CD4-positive, alpha-beta memory T cell (primary cell): ENCODE data around the gene ZNF524. TPM values are rescaled to one million over a fixed set of nuclear protein-coding genes. Genes with fewer than 3 reads are reported as not detected.
A peak's percentile ranks its signal among the peaks of the same experiment; 100 is the strongest.

Experiments used
- CTCF ChIA-PET: fragments of 350-600 bp; sonication (Branson Sonifier 250); formaldehyde crosslinking; loops from one replicate; lab custom pipeline; 2021; ENCODE audit warnings: inconsistent platforms; ENCODE audit not compliant: partially characterized antibody; lab: Charles Lee
- POLR2A ChIA-PET: fragments of 350-600 bp; sonication (Branson Sonifier 250); formaldehyde crosslinking; loops from one replicate; lab custom pipeline; 2021; ENCODE audit not compliant: partially characterized antibody; lab: Charles Lee
- DNase-seq, 5 donors: peaks; one replicate each; pipeline versions ENCODE4 v3.0.0 to v3.0.0-alpha.2; 2020 to 2022; ENCODE audit warnings: mixed read lengths in 1 of 5
- H3K27ac ChIP-seq: one replicate; pipeline ENCODE4 v1.7.0; 2013; ENCODE audit warnings: low read depth, low read length
- H3K27me3 ChIP-seq: 2 replicates; pipeline ENCODE4 v1.7.0; 2013; ENCODE audit warnings: mild to moderate bottlenecking, low read length, moderate library complexity; ENCODE audit not compliant: insufficient read depth
- H3K36me3 ChIP-seq: 2 replicates; pipeline ENCODE4 v1.7.0; 2013; ENCODE audit warnings: mild to moderate bottlenecking, low read length, moderate library complexity; ENCODE audit not compliant: insufficient read depth
- H3K4me1 ChIP-seq: 2 replicates; pipeline ENCODE4 v1.7.0; 2013; ENCODE audit warnings: mild to moderate bottlenecking, low read length, moderate library complexity; ENCODE audit not compliant: insufficient read depth
- H3K4me3 ChIP-seq, 2 donors: one replicate each; pipeline ENCODE4 v1.7.0; 2013; ENCODE audit warnings: low read length in 2 of 2, mild to moderate bottlenecking in 1 of 2
- H3K9me3 ChIP-seq, 2 donors: one replicate each; pipeline ENCODE4 v1.7.0; 2013; ENCODE audit warnings: low read length in 2 of 2, control low read depth in 1 of 2; ENCODE audit not compliant: control insufficient read depth in 1 of 2
- H3K27ac Mint-ChIP-seq, 7 donors: one replicate each; pipeline ENCODE4 v1.8.0; 2020 to 2021; ENCODE audit warnings: mixed read lengths in 7 of 7, mild to moderate bottlenecking in 6 of 7, inconsistent platforms in 3 of 7, moderate library complexity in 3 of 7
- H3K27me3 Mint-ChIP-seq, 2 donors: one replicate each; pipeline ENCODE4 v1.8.0; 2020 to 2021; ENCODE audit warnings: mixed read lengths in 2 of 2
- H3K36me3 Mint-ChIP-seq, 2 donors: one replicate each; pipeline ENCODE4 v1.8.0; 2020 to 2021; ENCODE audit warnings: mixed read lengths in 2 of 2, inconsistent platforms in 1 of 2, mild to moderate bottlenecking in 1 of 2
- H3K4me1 Mint-ChIP-seq, 4 donors: one replicate each; pipeline ENCODE4 v1.8.0; 2020 to 2021; ENCODE audit warnings: mixed read lengths in 4 of 4, mild to moderate bottlenecking in 1 of 4
- H3K4me3 Mint-ChIP-seq, 8 donors: one replicate each; pipeline ENCODE4 v1.8.0; 2020 to 2021; ENCODE audit warnings: mixed read lengths in 8 of 8, mild to moderate bottlenecking in 7 of 8, moderate library complexity in 6 of 8, inconsistent platforms in 3 of 8
- H3K9me3 Mint-ChIP-seq, 8 donors: one replicate each; pipeline ENCODE4 v1.8.0; 2020 to 2021; ENCODE audit warnings: mixed read lengths in 8 of 8, mild to moderate bottlenecking in 5 of 8, inconsistent platforms in 3 of 8, moderate library complexity in 1 of 8
- intact Hi-C: fragments of 100-400 bp; cut with micrococcal nuclease; formaldehyde crosslinking; loops from one replicate; pipeline ENCODE4 v1.15.1; 2023
- polyA plus RNA-seq, 2 donors: library from polyadenylated mRNA; unstranded; fragments of 300-500 nt; fragmentation: Illumina TruSeq; gene quantifications; one replicate each; pipeline ENCODE4 v1.2.3, GENCODE V29; 2021
- total RNA-seq, 2 experiments: library from RNA; stranded (reverse); gene quantifications; one replicate each; pipeline ENCODE4 v1.2.3, GENCODE V29; 2021

Gene ZNF524
- total and polyA plus RNA-seq, 4 experiments from 2014 or later = 26.2 to 40.1 (median 32.6) TPM

DNA sequence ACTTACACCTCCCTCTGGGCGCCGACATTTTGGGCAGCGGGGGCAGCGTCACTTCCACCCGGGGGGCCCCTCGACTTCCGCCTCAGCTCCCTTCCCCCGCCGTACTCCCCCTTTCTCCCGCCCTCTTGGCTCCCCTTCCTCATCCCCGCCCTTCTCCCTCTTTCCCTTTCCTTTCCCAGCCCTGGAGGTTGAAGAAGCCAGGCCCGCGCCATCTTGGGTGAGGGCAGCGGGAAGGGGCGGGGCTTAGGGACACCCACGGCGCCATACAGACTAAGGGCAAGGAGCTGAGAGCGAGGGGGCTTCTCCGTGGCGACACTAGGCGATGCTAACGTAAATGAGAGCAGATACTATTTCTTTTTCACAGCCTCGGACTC lies 633 bp upstream of the ZNF524 start, which contains the start of gene FIZ1:
Gene FIZ1 (minus strand): TSS at position 50 of the 374 bp plus-strand sequence. CDS start 1,652 bp downstream, outside the sequence.
- peaks cover 36 to 40% of the 10 kb centered on the region in 2 donors for H3K36me3 Mint-ChIP-seq
- no peaks in the 10 kb centered on the region for H3K9me3 ChIP-seq
- H3K27ac Mint-ChIP-seq = peak within 1 kb of the TSS; percentile 96 to 100 (median 99)
- no peaks in the 10 kb centered on the region for H3K9me3 Mint-ChIP-seq
- no peaks in the 10 kb centered on the region for H3K27me3 Mint-ChIP-seq
- intact Hi-C loops = loop anchor here (1.0 to 2.0 kb wide), 9 partner anchors 12 to 519 kb away; partner anchors contain the start of genes EPN1, PPP6R1, ZNF579 and ZNF628
- peak; percentile 96 to 98 (median 97) for DNase-seq
- peaks cover 20 to 36% (median 22%) of the 10 kb centered on the region in 4 donors for H3K4me1 Mint-ChIP-seq
- peak within 1 kb of the TSS; percentile 93 to 99 for H3K4me3 ChIP-seq
- ChIA-PET CTCF (interaction anchor here (0.6 to 5.0 kb wide), 5 partner anchors 26 to 132 kb away, joined by 3 to 24 read pairs (median 5); partner anchors contain the start of gene ZNF784), POLR2A (interaction anchor here (0.6 to 4.7 kb wide), 30 partner anchors 10 to 1411 kb away, joined by 3 to 95 read pairs (median 6); partner anchors contain the start of genes CCDC106, HSPBP1, ISOC2 and KMT5C)
- peaks cover 26% of the 10 kb centered on the region for H3K4me1 ChIP-seq
- H3K27me3 ChIP-seq = no peaks in the 10 kb centered on the region
- peak within 1 kb of the TSS; percentile 98 to 100 (median 98) for H3K4me3 Mint-ChIP-seq
- peaks cover 8% of the 10 kb centered on the region for H3K36me3 ChIP-seq
- H3K27ac ChIP-seq = peak within 1 kb of the TSS; percentile 89

DNA sequence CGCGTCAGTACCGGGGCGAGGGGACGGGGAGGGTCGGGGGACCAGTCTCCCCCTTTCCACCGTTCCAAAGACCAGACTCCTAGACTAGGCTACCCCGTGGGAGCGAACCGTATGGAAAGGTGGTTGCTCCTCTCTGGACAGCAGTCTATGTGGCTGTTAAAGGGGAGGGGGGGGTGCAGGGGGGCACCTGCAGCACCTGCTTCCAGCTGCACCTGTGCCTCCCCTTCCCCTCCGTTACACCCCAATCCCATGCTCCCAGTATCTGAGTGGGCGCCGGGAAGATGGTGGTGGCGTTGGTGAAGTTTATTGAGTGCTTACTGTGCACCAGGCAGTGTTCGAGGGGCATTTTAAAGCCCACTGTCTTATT lies 557 bp downstream of the ZNF524 start:
- Mint-ChIP-seq H3K4me3 (peak overlapping the region; percentile 78 to 93 (median 86)), H3K27ac (peak overlapping the region; percentile 67 to 92 (median 91))
- intact Hi-C loops = no loop called here

DNA sequence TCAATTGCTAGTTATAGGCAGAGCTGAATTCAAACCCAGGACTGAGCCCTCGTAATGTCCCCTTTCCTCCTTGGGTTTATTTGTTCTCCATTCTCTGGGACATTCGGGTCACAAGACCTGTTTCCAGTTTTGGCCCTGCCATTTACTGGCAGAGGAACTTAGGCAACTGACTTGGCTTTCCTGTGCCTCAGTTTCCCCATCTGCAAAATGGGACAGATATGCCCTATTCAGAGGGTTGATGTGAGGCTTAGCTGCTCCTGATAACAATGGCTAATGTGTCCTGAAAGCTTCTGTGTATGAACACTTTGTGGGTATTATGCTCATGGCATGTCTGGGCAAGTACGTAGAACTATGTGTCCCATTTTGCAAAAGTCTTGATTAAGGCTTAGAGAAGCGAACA lies 996 bp downstream of the ZNF524 start:
- Mint-ChIP-seq H3K4me3 (peak overlapping the region; percentile 78 to 93 (median 86)), H3K36me3 (peaks cover 25 to 28% of the 10 kb centered on the region in 2 donors), H3K4me1 (peaks cover 25 to 49% (median 28%) of the 10 kb centered on the region in 4 donors), H3K27ac (peak overlapping the region; percentile 67 to 92 (median 91)), H3K27me3 (no peaks in the 10 kb centered on the region), H3K9me3 (no peaks in the 10 kb centered on the region)
- POLR2A ChIA-PET = interaction anchor here (1.0 to 4.7 kb wide), 10 partner anchors 16 to 342 kb away, joined by 3 to 95 read pairs (median 26); partner anchors contain the start of genes KMT5C, ZNF579, ZNF581 and ZNF628
- peak overlapping the region; percentile 89 for H3K27ac ChIP-seq
- H3K4me3 ChIP-seq = peak overlapping the region; percentile 61 to 93
- H3K36me3 ChIP-seq = no peaks in the 10 kb centered on the region
- peaks cover 36% of the 10 kb centered on the region for H3K4me1 ChIP-seq
- H3K9me3 ChIP-seq = no peaks in the 10 kb centered on the region
- intact Hi-C loops = no loop called here
- H3K27me3 ChIP-seq = no peaks in the 10 kb centered on the region
- CTCF ChIA-PET = interaction anchor here (3.5 to 5.0 kb wide), 2 partner anchors 24 to 32 kb away, joined by 20 to 24 read pairs; partner anchors contain the start of gene ZNF784
- DNase-seq = peak in 1 of 5 donors; percentile 20

More for the DNA sequence above, 557 bp downstream of the ZNF524 start:
- peaks cover 34% of the 10 kb centered on the region for H3K4me1 ChIP-seq
- H3K36me3 ChIP-seq = peaks cover 3% of the 10 kb centered on the region
- H3K27ac ChIP-seq = peak overlapping the region; percentile 89
- H3K4me3 ChIP-seq = peak overlapping the region; percentile 61 to 93
- H3K4me1 Mint-ChIP-seq = peaks cover 23 to 45% (median 28%) of the 10 kb centered on the region in 4 donors
- H3K27me3 ChIP-seq = no peaks in the 10 kb centered on the region
- no peak for DNase-seq
- CTCF ChIA-PET = interaction anchor here (3.5 to 5.0 kb wide), 2 partner anchors 25 to 32 kb away, joined by 20 to 24 read pairs; partner anchors contain the start of gene ZNF784
- no peaks in the 10 kb centered on the region for H3K27me3 Mint-ChIP-seq
- H3K9me3 ChIP-seq = no peaks in the 10 kb centered on the region
- H3K36me3 Mint-ChIP-seq = peaks cover 28 to 29% of the 10 kb centered on the region in 2 donors
- no peaks in the 10 kb centered on the region for H3K9me3 Mint-ChIP-seq
- POLR2A ChIA-PET = interaction anchor here (1.0 to 4.7 kb wide), 12 partner anchors 15 to 344 kb away, joined by 3 to 95 read pairs (median 20); partner anchors contain the start of genes KMT5C, ZNF579, ZNF581 and ZNF628

DNA sequence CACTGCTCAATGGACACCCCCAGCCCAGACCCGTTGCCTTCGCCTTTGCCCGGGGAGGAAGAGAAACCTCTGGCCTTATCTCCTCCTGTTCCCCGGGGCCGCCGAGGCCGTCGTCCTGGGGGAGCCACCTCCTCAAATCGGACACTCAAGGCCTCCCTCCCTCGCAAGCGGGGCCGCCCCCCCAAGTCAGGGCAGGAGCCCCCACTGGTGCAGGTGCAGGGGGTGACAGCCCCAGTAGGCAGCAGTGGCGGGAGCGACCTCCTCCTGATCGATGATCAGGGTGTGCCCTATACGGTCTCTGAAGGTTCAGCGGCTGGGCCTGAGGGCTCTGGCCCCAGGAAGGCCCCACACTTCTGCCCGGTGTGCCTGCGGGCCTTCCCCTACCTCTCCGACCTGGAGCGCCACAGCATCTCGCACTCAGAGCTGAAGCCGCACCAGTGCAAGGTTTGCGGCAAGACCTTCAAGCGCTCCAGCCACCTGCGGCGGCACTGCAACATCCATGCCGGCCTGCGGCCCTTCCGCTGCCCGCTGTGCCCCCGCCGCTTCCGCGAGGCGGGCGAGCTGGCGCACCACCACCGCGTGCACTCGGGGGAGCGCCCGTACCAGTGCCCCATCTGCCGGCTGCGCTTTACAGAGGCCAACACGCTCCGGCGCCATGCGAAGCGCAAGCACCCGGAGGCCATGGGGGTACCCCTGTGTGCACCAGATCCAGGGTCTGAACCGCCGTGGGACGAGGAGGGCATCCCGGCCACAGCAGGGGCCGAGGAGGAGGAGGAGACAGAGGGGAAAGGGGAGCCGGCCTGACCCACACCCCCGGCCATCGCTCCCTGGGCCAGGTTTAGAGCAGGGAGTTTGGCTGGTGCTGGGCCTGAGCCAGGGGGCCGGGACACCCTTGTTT lies 2.3 kb downstream of the ZNF524 start:
- Mint-ChIP-seq H3K4me3 (peak overlapping the region in 2 of 8 donors; percentile 73 to 88), H3K4me1 (peaks cover 34 to 62% (median 40%) of the 10 kb centered on the region in 4 donors), H3K27me3 (no peaks in the 10 kb centered on the region), H3K36me3 (peaks cover 13 to 33% of the 10 kb centered on the region in 2 donors), H3K9me3 (no peaks in the 10 kb centered on the region), H3K27ac (peak overlapping the region in 1 of 7 donors; percentile 87)
- intact Hi-C loops = no loop called here
- Histone ChIP-seq H3K9me3 (no peaks in the 10 kb centered on the region), H3K27me3 (no peaks in the 10 kb centered on the region), H3K36me3 (no peaks in the 10 kb centered on the region), H3K4me3 (no peak overlapping the region), H3K4me1 (peaks cover 49% of the 10 kb centered on the region), H3K27ac (no peak overlapping the region)
- POLR2A ChIA-PET = interaction anchor here (3.7 to 4.7 kb wide), 3 partner anchors 17 to 31 kb away, joined by 44 to 95 read pairs (median 49); partner anchors contain the start of gene ZNF784
- CTCF ChIA-PET = no interaction called here
- DNase-seq = peak in 1 of 5 donors; percentile 44

DNA sequence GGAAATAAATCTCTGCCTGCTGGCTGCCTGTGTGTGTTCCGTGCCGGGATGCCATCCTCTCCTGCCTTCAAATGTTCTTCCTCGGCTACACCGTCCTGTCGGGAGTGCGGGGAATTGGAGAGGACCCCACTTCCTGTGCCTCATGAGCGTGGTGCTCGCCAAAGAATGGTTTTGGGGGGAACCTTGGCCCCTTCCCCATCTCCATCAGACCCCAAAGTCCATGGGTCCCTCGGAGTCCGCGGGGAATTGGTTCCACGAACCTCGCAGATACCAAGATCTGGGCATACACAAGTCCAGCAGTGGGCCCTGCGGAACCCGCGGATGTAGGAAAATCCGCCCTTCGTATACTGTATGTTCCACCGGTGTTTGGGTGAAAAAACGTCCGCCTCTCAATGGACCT lies 3.0 kb downstream of the ZNF524 start:
- Histone ChIP-seq H3K9me3 (no peaks in the 10 kb centered on the region), H3K4me1 (peaks cover 49% of the 10 kb centered on the region), H3K4me3 (no peak overlapping the region), H3K27me3 (no peaks in the 10 kb centered on the region), H3K27ac (no peak overlapping the region), H3K36me3 (no peaks in the 10 kb centered on the region)
- H3K4me1 Mint-ChIP-seq = peaks cover 40 to 69% (median 47%) of the 10 kb centered on the region in 4 donors
- POLR2A ChIA-PET = interaction anchor here (1.6 kb wide), 1 partner anchor 9 kb away, joined by 4 read pairs; no protein-coding TSS in a partner anchor
- DNase-seq = peak in 1 of 5 donors; percentile 19
- intact Hi-C loops = no loop called here
- CTCF ChIA-PET = interaction anchor here (1.8 kb wide), 1 partner anchor 30 kb away, joined by 10 read pairs; no protein-coding TSS in a partner anchor
- no peaks in the 10 kb centered on the region for H3K27me3 Mint-ChIP-seq
- H3K4me3 Mint-ChIP-seq = peak overlapping the region in 4 of 8 donors; percentile 48 to 74 (median 64)
- H3K9me3 Mint-ChIP-seq = peaks cover 0 to 2% (median 0%) of the 10 kb centered on the region in 8 donors
- peak overlapping the region in 4 of 7 donors; percentile 29 to 94 (median 55) for H3K27ac Mint-ChIP-seq
- H3K36me3 Mint-ChIP-seq = peaks cover 9 to 40% of the 10 kb centered on the region in 2 donors

DNA sequence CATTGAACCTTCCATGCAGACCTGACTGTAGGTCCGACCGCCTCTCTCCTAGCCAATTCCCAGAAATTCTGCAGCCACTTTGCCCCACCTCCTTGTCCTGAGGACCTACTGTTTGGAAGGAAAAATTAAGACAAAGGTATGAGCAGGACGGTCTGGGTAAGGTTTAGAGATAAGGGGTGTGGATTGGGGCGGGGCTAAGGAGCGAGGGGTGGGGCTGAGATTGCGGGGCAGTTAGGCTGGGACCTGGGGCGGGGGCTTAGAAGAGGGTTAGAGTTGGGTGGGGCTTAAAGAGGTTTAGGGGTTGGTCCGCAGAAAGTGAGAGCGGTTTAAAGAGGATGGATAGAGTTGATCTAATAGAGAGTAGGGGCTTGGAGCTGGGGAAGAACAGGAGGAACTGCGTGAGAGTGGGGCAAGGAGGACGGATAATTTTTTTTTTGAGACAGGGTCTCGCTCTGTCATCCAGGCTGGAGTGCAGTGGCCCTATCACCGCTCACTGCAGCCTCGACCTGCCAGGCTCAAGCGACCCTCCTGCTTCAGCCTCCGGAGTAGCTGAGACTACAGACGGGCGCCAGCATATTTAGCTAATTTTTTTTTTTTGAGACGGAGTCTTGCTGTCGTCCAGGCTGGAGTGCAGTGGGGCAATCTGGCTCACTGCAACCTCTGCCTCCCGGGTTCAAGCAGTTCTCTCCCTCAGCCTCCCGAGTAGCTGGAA lies 3.6 kb downstream of the ZNF524 start:
- POLR2A ChIA-PET = interaction anchor here (1.1 to 4.7 kb wide), 6 partner anchors 10 to 128 kb away, joined by 3 to 67 read pairs (median 4); partner anchors contain the start of genes ZNF581 and ZNF784
- H3K27me3 Mint-ChIP-seq = no peaks in the 10 kb centered on the region
- intact Hi-C loops = loop anchor here (2.0 kb wide), 1 partner anchor 537 kb away; the partner anchor contains the start of gene ZNF444
- peaks cover 44% of the 10 kb centered on the region for H3K4me1 ChIP-seq
- H3K27ac Mint-ChIP-seq = peak overlapping the region in 6 of 7 donors; percentile 29 to 94 (median 58)
- no peak overlapping the region for H3K4me3 ChIP-seq
- peaks cover 0 to 2% (median 0%) of the 10 kb centered on the region in 8 donors for H3K9me3 Mint-ChIP-seq
- DNase-seq = peak in 1 of 5 donors; percentile 23
- no peaks in the 10 kb centered on the region for H3K9me3 ChIP-seq
- peaks cover 8 to 41% of the 10 kb centered on the region in 2 donors for H3K36me3 Mint-ChIP-seq
- no peaks in the 10 kb centered on the region for H3K36me3 ChIP-seq
- H3K4me3 Mint-ChIP-seq = peak overlapping the region; percentile 31 to 74 (median 55)
- no peak overlapping the region for H3K27ac ChIP-seq
- CTCF ChIA-PET = interaction anchor here (1.8 kb wide), 1 partner anchor 29 kb away, joined by 10 read pairs; no protein-coding TSS in a partner anchor
- H3K4me1 Mint-ChIP-seq = peaks cover 40 to 71% (median 48%) of the 10 kb centered on the region in 4 donors
- H3K27me3 ChIP-seq = no peaks in the 10 kb centered on the region
